ENCODE data around the gene LGALS12.

LGALS12 gene, protein sequence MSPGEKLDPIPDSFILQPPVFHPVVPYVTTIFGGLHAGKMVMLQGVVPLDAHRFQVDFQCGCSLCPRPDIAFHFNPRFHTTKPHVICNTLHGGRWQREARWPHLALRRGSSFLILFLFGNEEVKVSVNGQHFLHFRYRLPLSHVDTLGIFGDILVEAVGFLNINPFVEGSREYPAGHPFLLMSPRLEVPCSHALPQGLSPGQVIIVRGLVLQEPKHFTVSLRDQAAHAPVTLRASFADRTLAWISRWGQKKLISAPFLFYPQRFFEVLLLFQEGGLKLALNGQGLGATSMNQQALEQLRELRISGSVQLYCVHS

DNA sequence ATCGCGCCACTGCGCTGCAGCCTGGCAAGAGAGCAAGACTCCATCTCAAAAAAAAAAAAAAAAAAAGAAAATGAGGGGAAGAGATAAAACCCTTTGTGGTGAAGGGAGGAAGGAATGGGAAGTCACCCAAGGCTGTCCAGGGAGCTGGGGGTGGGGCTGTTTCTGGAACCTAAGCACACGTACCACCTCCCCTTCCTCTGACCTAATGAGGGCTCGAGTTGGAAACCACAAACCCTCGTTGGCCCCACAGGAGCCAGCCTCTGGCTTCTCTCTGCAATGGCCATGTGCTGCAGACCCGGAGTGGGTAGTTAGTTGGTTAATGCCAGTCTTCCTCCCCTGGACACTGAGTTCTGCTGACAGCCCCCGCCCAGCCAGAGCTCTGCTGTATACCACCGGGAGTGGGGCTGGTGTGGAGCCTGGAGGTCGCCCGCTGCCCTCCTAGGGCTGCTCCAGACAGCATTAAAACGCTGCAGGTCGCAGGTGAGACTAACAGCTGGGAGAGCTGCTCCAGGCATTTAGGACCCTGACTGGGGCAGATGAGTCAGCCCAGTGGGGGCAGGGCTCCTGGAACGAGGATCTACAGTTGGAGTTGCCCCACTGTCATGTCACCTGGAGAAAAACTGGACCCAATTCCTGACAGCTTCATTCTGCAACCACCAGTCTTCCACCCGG, at the start of gene LGALS12:
Gene LGALS12, plus strand, starts transcription at position 228 of the 672 bp plus-strand sequence. Its CDS starts 375 bp downstream, at position 603.
- DNase-seq (ENCODE audit: low spot score): no peak

DNA sequence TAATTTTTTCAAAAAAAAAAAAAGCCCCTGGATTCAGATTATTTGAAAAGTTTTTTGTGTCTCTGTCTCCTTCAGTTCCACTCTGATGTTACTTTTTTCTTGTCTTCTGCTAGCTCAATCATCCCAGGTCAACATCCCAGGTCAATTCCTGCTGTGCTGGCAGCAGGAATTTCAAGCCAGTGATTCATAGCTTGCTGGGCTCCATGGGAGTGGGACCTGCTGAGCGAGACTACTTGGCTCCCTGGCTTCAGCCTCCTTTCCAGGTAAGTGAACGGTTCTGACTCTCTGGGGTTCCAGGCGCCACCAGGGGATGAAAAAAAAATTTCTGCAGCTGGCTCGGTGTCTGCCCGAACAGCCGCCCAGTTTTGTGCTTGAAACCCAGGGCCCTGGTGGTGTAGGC, 46.3 kb upstream of the LGALS12 start:
- no peak for DNase-seq (ENCODE audit: low spot score)

GRCh38 chr11:63462137-63462536, 43.7 kb upstream of the LGALS12 start:
- no peak for DNase-seq (ENCODE audit: low spot score)

GRCh38 chr11:63470311-63470710, 35.6 kb upstream of the LGALS12 start:
- DNase-seq (ENCODE audit: low spot score): no peak

- DNase-seq (ENCODE audit: low spot score): no peak
Observed at GRCh38 chr11:63472372-63472771, 33.5 kb upstream of the LGALS12 start.

DNA sequence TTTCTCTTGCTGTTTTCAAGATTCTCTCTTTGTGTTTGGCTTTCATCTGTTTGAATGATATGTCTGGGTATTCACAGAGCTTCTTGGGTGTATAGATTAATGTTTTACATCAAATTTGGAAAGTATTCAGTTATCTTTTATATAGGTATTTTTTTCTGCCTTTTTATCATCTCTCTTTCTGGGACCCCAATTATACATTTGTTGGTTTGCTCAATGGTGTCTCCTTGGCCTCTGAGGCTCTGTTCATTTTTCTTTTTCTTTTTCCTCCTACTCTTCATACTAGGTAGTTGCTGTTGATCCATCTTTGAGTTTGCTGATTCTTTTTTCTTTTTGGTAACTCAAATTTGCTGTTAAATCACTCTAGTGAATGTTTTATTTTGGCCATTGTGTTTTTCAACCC, 29.3 kb upstream of the LGALS12 start:
- DNase-seq (ENCODE audit: low spot score): no peak

GRCh38 chr11:63478896-63479295, 27.0 kb upstream of the LGALS12 start:
- DNase-seq (ENCODE audit: low spot score): peak; percentile 71

DNA sequence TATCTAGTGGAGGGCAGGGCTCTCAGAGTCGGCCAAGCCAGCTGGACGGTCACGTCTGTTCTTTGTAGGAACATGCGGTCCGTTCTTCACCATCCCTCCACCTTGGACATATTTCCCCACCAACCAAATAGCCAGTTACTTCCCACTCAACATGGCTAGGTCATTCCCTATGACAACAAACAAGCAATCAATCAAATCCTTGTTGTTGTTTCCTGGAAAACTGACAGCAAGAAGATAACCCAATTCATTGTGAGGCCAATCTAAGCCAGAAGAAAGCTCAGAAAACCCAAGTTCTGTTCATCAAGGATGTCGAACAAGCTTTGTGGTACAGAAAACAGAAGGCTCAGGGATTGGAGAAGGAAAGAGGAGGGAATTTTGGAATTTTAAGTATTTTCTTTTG, 25.8 kb upstream of the LGALS12 start:
- DNase-seq (ENCODE audit: low spot score): no peak

DNA sequence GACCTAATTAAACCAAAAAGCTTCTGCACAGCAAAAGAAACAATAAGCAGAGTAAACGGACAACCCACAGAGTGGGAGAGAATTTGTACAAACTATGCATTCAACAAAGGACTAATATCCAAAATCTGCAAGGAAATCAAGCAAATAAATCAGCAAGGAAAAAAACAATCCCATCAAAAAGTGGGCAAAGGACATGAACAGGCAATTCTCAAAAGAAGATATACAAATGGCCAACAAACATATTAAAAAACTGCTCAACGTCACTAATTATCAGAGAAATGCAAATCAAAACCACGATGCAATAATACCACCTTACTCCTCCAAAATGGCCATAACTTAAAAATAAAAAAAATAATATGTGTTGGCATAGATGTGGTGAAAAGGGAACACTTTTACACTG, 20.1 kb upstream of the LGALS12 start:
- no peak for DNase-seq (ENCODE audit: low spot score)

- no peak for DNase-seq (ENCODE audit: low spot score)
Observed at GRCh38 chr11:63488789-63489188, 17.1 kb upstream of the LGALS12 start.

GRCh38 chr11:63489879-63490278, 16.0 kb upstream of the LGALS12 start:
- no peak for DNase-seq (ENCODE audit: low spot score)

GRCh38 chr11:63490551-63491239, 15.2 kb upstream of the LGALS12 start, which contains the start of gene PLAAT5:
Gene PLAAT5, minus strand, starts transcription at chr11:63491167. Its CDS starts 133 bp downstream, at chr11:63491034.
- peak; percentile 38 for DNase-seq (ENCODE audit: low spot score)

GRCh38 chr11:63491240-63491587, 14.7 kb upstream of the LGALS12 start:
- no peak for DNase-seq (ENCODE audit: low spot score)

GRCh38 chr11:63491636-63492372, 14.1 kb upstream of the LGALS12 start:
- DNase-seq (ENCODE audit: low spot score): no peak

DNA sequence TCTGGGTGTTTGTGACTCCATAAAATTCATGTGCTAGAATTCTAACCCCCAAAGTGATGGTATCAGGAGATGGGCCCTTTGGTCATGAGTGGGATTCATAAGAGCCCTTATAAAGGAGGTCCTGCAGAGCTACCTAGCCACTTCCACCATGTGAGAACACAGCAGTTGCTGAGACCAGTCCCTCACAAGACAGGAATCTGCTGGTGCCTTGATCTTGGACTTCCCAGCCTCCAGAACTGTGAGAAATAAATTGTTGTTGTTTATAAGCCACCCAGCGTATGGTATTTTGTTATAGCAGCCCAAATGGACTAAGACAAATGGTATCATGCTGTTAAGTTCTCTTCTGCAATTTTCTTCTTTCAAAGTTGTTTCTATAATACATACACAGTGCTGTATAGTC, 13.4 kb upstream of the LGALS12 start:
- no peak for DNase-seq (ENCODE audit: low spot score)

GRCh38 chr11:63493127-63493526, 12.8 kb upstream of the LGALS12 start:
- DNase-seq (ENCODE audit: low spot score): no peak

- no peak for DNase-seq (ENCODE audit: low spot score)
Observed at GRCh38 chr11:63494975-63495374, 10.9 kb upstream of the LGALS12 start.

DNA sequence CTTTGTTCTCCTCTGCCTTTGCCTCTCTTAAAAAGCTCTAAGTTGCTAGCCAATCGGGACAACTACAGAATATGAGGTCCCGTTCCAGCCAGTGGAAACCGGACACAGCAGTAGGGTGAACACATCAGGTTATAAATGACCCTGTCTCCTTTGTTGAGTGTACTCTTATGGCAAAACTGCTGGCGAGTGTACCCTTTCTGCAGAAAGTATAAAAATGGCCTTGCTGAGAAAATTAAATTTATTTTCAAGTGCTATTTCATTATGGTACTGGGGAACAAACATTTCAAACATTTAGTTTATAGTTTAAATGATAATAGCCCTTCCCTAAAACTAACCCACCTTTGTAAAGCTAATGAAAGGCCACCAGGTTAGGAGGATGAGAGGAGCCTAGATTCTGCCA, 6.0 kb upstream of the LGALS12 start:
- DNase-seq (ENCODE audit: low spot score): no peak

GRCh38 chr11:63501236-63501635, 4.6 kb upstream of the LGALS12 start:
- no peak for DNase-seq (ENCODE audit: low spot score)

DNA sequence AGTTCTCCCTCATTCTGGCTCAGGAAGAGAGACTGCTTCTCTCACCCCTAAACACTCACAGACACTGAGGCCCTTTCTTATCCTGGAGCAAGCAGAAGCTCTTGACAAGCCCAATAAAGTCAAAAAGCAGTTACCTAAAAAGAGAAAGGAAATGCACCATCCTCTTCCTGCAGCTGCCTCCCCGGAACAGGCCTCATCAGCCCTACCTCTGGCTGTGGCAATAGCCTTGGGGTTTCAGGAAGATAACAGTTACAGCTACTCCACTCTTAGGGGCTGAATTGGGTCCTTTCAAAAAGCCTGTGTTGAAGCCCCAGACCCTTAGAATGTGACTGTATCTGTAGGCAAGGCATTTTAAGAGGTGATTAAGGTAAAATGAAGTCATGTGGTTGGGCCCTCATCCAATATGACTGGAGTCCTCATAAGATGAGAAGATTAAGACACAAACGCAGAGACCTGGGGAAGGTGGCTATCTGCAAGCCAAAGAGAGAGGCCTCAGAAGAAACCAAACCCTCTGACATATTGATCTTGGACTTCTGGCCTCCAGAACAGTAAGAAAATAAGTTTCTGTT, 3.5 kb upstream of the LGALS12 start:
- DNase-seq (ENCODE audit: low spot score): no peak

DNA sequence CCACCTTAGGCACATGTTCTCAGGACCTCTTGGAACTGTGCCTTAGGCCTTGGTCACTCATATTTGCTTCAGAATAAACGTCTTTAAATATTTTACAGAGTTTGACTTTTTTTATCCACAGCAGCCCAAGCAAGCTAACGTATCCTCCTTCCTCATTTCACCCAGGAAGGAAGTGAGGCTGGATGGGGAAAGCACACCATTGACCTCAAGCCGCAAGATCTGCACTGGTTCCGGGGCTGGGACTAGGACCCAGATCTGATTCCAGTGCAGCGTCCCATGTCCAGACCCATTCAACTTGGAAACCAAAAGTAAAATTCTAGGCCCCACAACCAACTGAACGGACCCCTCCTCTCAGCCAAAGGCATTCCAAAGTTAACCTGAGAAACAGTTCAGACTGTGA, 2.4 kb upstream of the LGALS12 start:
- DNase-seq (ENCODE audit: low spot score): no peak

DNA sequence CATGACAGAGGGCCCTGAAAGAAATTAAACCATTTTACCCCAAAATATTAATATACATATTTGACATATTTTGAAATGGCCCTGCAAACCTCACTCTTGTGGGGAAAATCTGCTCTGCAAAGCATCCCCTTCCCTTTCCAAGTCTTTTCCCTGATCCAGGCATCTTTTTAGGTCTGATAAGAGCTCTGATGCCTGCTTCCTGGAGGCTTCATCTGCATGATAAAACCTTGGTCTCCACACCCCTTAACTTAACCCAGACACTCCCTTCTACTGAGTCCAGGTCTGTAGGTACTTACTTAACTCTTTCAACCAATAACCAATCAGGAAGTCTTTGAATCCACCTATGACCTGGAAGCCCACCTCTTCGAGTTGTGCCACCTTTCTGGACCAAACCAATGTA, 1.8 kb upstream of the LGALS12 start:
- DNase-seq (ENCODE audit: low spot score): no peak
